Erythroblast (primary cell): ENCODE data around the gene ITPKB.

ENCODE experiments used
- DNase-seq, 2 experiments: peaks; one replicate each; lab custom pipeline; 2025; lab: John Stamatoyannopoulos, UW
- GATA1 ChIP-seq: IDR thresholded peaks from 2 replicates; pipeline ENCODE4 v1.6.1; 2011; ENCODE audit warnings: low read depth, mild to moderate bottlenecking, control low read depth, low read length, moderate library complexity
- POLR2A ChIP-seq: IDR thresholded peaks from 2 replicates; pipeline ENCODE4 v1.6.1; 2011; ENCODE audit warnings: mild to moderate bottlenecking, low read length

The ITPKB gene

GRCh38 chr1:226685196-226685820, 53.8 kb downstream of the ITPKB start:
- TF ChIP-seq GATA1 (no peak), POLR2A (no peak)
- no peak for DNase-seq

- no peak for DNase-seq
- TF ChIP-seq GATA1: no peak
- no peak for TF ChIP-seq POLR2A
These were observed 55.1 kb downstream of the ITPKB start for GRCh38 chr1:226684026-226684425.

GRCh38 chr1:226682871-226683814, 55.9 kb downstream of the ITPKB start:
- DNase-seq: no peak
- TF ChIP-seq GATA1 (no peak), POLR2A (no peak)

- TF ChIP-seq POLR2A (no peak), GATA1 (no peak)
- no peak for DNase-seq
These were observed 57.2 kb downstream of the ITPKB start for GRCh38 chr1:226681652-226682493.

- TF ChIP-seq GATA1 (no peak), POLR2A (no peak)
- no peak for DNase-seq
These were observed 58.4 kb downstream of the ITPKB start for GRCh38 chr1:226680653-226681052.

- DNase-seq: peak; percentile 70
- TF ChIP-seq POLR2A (peak; percentile 38), GATA1 (no peak)
These were observed 59.1 kb downstream of the ITPKB start for GRCh38 chr1:226679853-226680516.

- DNase-seq: no peak
- TF ChIP-seq POLR2A (no peak), GATA1 (no peak)
These were observed 59.8 kb downstream of the ITPKB start for GRCh38 chr1:226679262-226679661.

- no peak for DNase-seq
- TF ChIP-seq POLR2A (no peak), GATA1 (no peak)
These were observed 60.4 kb downstream of the ITPKB start for GRCh38 chr1:226678701-226679100.

- no peak for TF ChIP-seq GATA1
- no peak for DNase-seq
These were observed 60.8 kb downstream of the ITPKB start for GRCh38 chr1:226678251-226678650.

GRCh38 chr1:226677027-226678020, 61.8 kb downstream of the ITPKB start:
- no peak for TF ChIP-seq POLR2A
- no peak for TF ChIP-seq GATA1
- DNase-seq: no peak

GRCh38 chr1:226676381-226676780, 62.7 kb downstream of the ITPKB start:
- no peak for TF ChIP-seq POLR2A
- no peak for TF ChIP-seq GATA1
- DNase-seq: no peak

GRCh38 chr1:226675715-226676357, 63.2 kb downstream of the ITPKB start:
- DNase-seq: no peak
- TF ChIP-seq GATA1 (no peak), POLR2A (no peak)
